GM19025 (cell line): ENCODE measurements around the gene MACROD2.

Experiments
- ATAC-seq: cut with Tn5 transposase; IDR thresholded peaks from one replicate; pipeline ENCODE4 v1.9.1; 2021; ENCODE audit warnings: mild to moderate bottlenecking, low read depth, moderate library complexity; ENCODE audit not compliant: unreplicated experiment

The MACROD2 gene

GRCh38 chr20:15637950-15638754, 1642.8 kb downstream of the MACROD2 start:
- ATAC-seq: no peak

GRCh38 chr20:15638816-15639215, 1643.5 kb downstream of the MACROD2 start:
- no peak for ATAC-seq

- ATAC-seq: no peak
Measured at GRCh38 chr20:15639839-15640238, 1644.5 kb downstream of the MACROD2 start.

- ATAC-seq: no peak
Measured at GRCh38 chr20:15642109-15642508, 1646.8 kb downstream of the MACROD2 start.

GRCh38 chr20:15642676-15643075, 1647.4 kb downstream of the MACROD2 start:
- no peak for ATAC-seq

- no peak for ATAC-seq
Measured at GRCh38 chr20:15643713-15644112, 1648.4 kb downstream of the MACROD2 start.

GRCh38 chr20:15645816-15646215, 1650.5 kb downstream of the MACROD2 start:
- ATAC-seq: no peak

- no peak for ATAC-seq
Measured at GRCh38 chr20:15653396-15654207, 1658.3 kb downstream of the MACROD2 start.

GRCh38 chr20:15654208-15654649, 1658.9 kb downstream of the MACROD2 start:
- peak; percentile 85 for ATAC-seq

GRCh38 chr20:15655295-15655874, 1660.1 kb downstream of the MACROD2 start:
- ATAC-seq: no peak

GRCh38 chr20:15656124-15656523, 1660.8 kb downstream of the MACROD2 start:
- ATAC-seq: no peak

GRCh38 chr20:15658295-15658694, 1663.0 kb downstream of the MACROD2 start:
- no peak for ATAC-seq

- no peak for ATAC-seq
Measured at GRCh38 chr20:15673206-15673605, 1677.9 kb downstream of the MACROD2 start.

- no peak for ATAC-seq
Measured at GRCh38 chr20:15674253-15675060, 1679.1 kb downstream of the MACROD2 start.

- ATAC-seq: no peak
Measured at GRCh38 chr20:15675061-15675514, 1679.8 kb downstream of the MACROD2 start.

GRCh38 chr20:15675813-15676484, 1680.6 kb downstream of the MACROD2 start:
- ATAC-seq: no peak

- no peak for ATAC-seq
Measured at GRCh38 chr20:15676815-15677214, 1681.5 kb downstream of the MACROD2 start.

GRCh38 chr20:15682690-15683089, 1687.4 kb downstream of the MACROD2 start:
- no peak for ATAC-seq

- no peak for ATAC-seq
Measured at GRCh38 chr20:15692570-15692969, 1697.3 kb downstream of the MACROD2 start.
